Measurements from ENCODE around the gene STX8. TPM values are rescaled to one million over a fixed set of nuclear protein-coding genes. Genes with fewer than 3 reads are reported as not detected.
A peak's percentile ranks its signal among the peaks of the same experiment; 100 is the strongest.

STX8 gene
- total RNA-seq, 1 donor from 2014 or later = 54.8 TPM

GRCh38 chr17:9520649-9521048, 55.0 kb downstream of the STX8 start:
- peaks cover 26% of the 10 kb centered on the region for H3K4me1 Mint-ChIP-seq (ENCODE audit: low read depth, unreplicated experiment)
- Histone ChIP-seq H3K9ac (ENCODE audit: low read length) (no peak overlapping the region), H3K4me3 (ENCODE audit: insufficient read depth, low read depth, low read length) (no peak overlapping the region), H3K27ac (ENCODE audit: low read depth, low read length) (no peak overlapping the region), H4K20me1 (ENCODE audit: insufficient read depth, low read length) (no peaks in the 10 kb centered on the region), H3K4me2 (ENCODE audit: low read length) (no peak overlapping the region), H3K79me2 (ENCODE audit: insufficient read depth, low read length) (no peaks in the 10 kb centered on the region), H2AFZ (ENCODE audit: low read depth, low read length) (no peak overlapping the region), H3K36me3 (ENCODE audit: insufficient read depth, low read length) (no peaks in the 10 kb centered on the region), H3K4me1 (ENCODE audit: insufficient read depth, low read length) (peaks cover 8% of the 10 kb centered on the region), H3K27me3 (ENCODE audit: insufficient read depth, low read length) (no peaks in the 10 kb centered on the region), H3K9me3 (ENCODE audit: insufficient read depth, low read depth, low read length) (no peaks in the 10 kb centered on the region)
- peak; percentile 22 for DNase-seq (ENCODE audit: low read depth)
- no peaks in the 10 kb centered on the region for H3K27me3 Mint-ChIP-seq (ENCODE audit: low read depth, unreplicated experiment)
- H3K36me3 Mint-ChIP-seq (ENCODE audit: low read depth, unreplicated experiment) = peaks cover 2% of the 10 kb centered on the region
- no peak for FAIRE-seq
- no peaks in the 10 kb centered on the region for H3K9me3 Mint-ChIP-seq (ENCODE audit: unreplicated experiment)
- H3K27ac Mint-ChIP-seq (ENCODE audit: unreplicated experiment) = no peak overlapping the region
- TF ChIP-seq, protein P1, sequence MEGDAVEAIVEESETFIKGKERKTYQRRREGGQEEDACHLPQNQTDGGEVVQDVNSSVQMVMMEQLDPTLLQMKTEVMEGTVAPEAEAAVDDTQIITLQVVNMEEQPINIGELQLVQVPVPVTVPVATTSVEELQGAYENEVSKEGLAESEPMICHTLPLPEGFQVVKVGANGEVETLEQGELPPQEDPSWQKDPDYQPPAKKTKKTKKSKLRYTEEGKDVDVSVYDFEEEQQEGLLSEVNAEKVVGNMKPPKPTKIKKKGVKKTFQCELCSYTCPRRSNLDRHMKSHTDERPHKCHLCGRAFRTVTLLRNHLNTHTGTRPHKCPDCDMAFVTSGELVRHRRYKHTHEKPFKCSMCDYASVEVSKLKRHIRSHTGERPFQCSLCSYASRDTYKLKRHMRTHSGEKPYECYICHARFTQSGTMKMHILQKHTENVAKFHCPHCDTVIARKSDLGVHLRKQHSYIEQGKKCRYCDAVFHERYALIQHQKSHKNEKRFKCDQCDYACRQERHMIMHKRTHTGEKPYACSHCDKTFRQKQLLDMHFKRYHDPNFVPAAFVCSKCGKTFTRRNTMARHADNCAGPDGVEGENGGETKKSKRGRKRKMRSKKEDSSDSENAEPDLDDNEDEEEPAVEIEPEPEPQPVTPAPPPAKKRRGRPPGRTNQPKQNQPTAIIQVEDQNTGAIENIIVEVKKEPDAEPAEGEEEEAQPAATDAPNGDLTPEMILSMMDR (IDR thresholded peaks at IDR 0.05; ENCODE audit: insufficient read depth, low read depth, low read length) = no peak
- no peak for TF ChIP-seq EZH2 (IDR thresholded peaks at IDR 0.05; ENCODE audit: insufficient read depth, low read length)
- no peak overlapping the region for H3K4me3 Mint-ChIP-seq (ENCODE audit: unreplicated experiment)

DNA sequence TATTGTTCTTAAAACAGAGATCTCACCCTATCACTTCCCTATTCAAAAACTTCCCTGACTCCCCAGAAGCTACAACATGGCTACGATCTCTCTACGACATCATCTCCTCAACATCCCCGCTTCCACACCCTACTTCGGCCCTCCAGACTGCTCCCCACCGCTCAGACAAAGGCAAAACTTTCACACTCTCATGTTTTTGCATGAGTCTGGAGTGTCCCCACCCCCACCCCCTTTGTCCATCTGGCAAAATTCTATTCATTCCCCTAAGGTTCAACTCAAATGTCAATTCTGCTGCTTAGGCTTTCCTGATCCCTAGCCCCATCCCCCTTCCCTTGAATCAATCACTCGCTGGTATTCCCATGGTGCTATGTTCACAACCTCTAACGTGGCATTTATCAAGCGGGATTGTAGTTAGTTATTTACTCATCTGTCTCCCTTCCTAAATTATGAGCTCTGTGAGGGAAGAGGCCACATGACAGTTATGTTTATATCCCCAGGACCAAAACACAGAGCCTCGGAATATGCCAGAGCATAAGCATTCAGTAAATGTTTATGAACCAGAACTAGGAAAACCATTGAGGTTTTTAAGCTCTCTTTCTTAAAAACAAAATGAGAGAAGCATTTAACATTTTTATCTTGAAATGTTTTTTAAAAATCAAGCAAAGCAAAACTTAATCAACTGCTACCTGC, 55.9 kb downstream of the STX8 start:
- H3K4me1 Mint-ChIP-seq (ENCODE audit: low read depth, unreplicated experiment) = peaks cover 26% of the 10 kb centered on the region
- Histone ChIP-seq H3K9ac (ENCODE audit: low read length) (no peak overlapping the region), H3K9me3 (ENCODE audit: insufficient read depth, low read depth, low read length) (no peaks in the 10 kb centered on the region), H3K79me2 (ENCODE audit: insufficient read depth, low read length) (no peaks in the 10 kb centered on the region), H2AFZ (ENCODE audit: low read depth, low read length) (no peak overlapping the region), H3K4me2 (ENCODE audit: low read length) (no peak overlapping the region), H3K27ac (ENCODE audit: low read depth, low read length) (no peak overlapping the region), H3K27me3 (ENCODE audit: insufficient read depth, low read length) (no peaks in the 10 kb centered on the region), H4K20me1 (ENCODE audit: insufficient read depth, low read length) (no peaks in the 10 kb centered on the region), H3K36me3 (ENCODE audit: insufficient read depth, low read length) (no peaks in the 10 kb centered on the region), H3K4me1 (ENCODE audit: insufficient read depth, low read length) (peaks cover 8% of the 10 kb centered on the region), H3K4me3 (ENCODE audit: insufficient read depth, low read depth, low read length) (no peak overlapping the region)
- no peaks in the 10 kb centered on the region for H3K27me3 Mint-ChIP-seq (ENCODE audit: low read depth, unreplicated experiment)
- no peak for FAIRE-seq
- H3K36me3 Mint-ChIP-seq (ENCODE audit: low read depth, unreplicated experiment) = peaks cover 2% of the 10 kb centered on the region
- no peaks in the 10 kb centered on the region for H3K9me3 Mint-ChIP-seq (ENCODE audit: unreplicated experiment)
- peak overlapping the region; percentile 38 for H3K27ac Mint-ChIP-seq (ENCODE audit: unreplicated experiment)
- no peak for DNase-seq (ENCODE audit: low read depth)
- H3K4me3 Mint-ChIP-seq (ENCODE audit: unreplicated experiment) = no peak overlapping the region
- TF ChIP-seq EZH2 (IDR thresholded peaks at IDR 0.05; ENCODE audit: insufficient read depth, low read length) = no peak
- TF ChIP-seq, protein P1 (IDR thresholded peaks at IDR 0.05; ENCODE audit: insufficient read depth, low read depth, low read length) = no peak

DNA sequence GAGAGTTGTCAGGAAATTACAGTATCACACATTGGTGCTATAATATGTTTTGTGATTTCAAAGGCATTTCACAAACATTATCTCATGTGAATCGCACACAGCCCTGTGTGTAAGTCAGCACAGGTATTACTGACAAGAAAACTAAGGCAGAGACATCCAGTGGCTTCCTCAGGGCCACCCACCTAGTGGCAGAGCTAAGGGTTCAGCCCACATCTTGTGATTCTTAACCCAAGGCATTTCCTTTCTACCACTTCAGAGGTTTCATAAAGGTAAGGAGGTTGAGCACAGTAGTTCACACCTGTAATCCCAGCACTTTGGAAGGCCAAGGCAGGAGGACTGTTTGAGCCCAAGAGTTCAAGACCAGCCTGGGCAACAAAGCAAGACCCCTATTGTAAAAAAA, 58.2 kb downstream of the STX8 start:
- Histone ChIP-seq H3K27ac (ENCODE audit: low read depth, low read length) (no peak overlapping the region), H3K9ac (ENCODE audit: low read length) (no peak overlapping the region), H3K4me3 (ENCODE audit: insufficient read depth, low read depth, low read length) (no peak overlapping the region), H3K27me3 (ENCODE audit: insufficient read depth, low read length) (no peaks in the 10 kb centered on the region), H3K36me3 (ENCODE audit: insufficient read depth, low read length) (no peaks in the 10 kb centered on the region), H4K20me1 (ENCODE audit: insufficient read depth, low read length) (no peaks in the 10 kb centered on the region), H2AFZ (ENCODE audit: low read depth, low read length) (no peak overlapping the region), H3K4me2 (ENCODE audit: low read length) (no peak overlapping the region), H3K79me2 (ENCODE audit: insufficient read depth, low read length) (no peaks in the 10 kb centered on the region), H3K9me3 (ENCODE audit: insufficient read depth, low read depth, low read length) (no peaks in the 10 kb centered on the region), H3K4me1 (ENCODE audit: insufficient read depth, low read length) (peaks cover 14% of the 10 kb centered on the region)
- Mint-ChIP-seq H3K27ac (ENCODE audit: unreplicated experiment) (no peak overlapping the region), H3K9me3 (ENCODE audit: unreplicated experiment) (no peaks in the 10 kb centered on the region), H3K4me1 (ENCODE audit: low read depth, unreplicated experiment) (peaks cover 33% of the 10 kb centered on the region), H3K27me3 (ENCODE audit: low read depth, unreplicated experiment) (no peaks in the 10 kb centered on the region), H3K36me3 (ENCODE audit: low read depth, unreplicated experiment) (peaks cover 2% of the 10 kb centered on the region), H3K4me3 (ENCODE audit: unreplicated experiment) (no peak overlapping the region)
- no peak for DNase-seq (ENCODE audit: low read depth)
- FAIRE-seq = no peak
- TF ChIP-seq, protein P1 (IDR thresholded peaks at IDR 0.05; ENCODE audit: insufficient read depth, low read depth, low read length) = no peak
- TF ChIP-seq EZH2 (IDR thresholded peaks at IDR 0.05; ENCODE audit: insufficient read depth, low read length) = no peak

Measured in astrocyte (in vitro differentiated cells and primary cell).